Measurements from ENCODE around the gene SYNPO2.

DNA sequence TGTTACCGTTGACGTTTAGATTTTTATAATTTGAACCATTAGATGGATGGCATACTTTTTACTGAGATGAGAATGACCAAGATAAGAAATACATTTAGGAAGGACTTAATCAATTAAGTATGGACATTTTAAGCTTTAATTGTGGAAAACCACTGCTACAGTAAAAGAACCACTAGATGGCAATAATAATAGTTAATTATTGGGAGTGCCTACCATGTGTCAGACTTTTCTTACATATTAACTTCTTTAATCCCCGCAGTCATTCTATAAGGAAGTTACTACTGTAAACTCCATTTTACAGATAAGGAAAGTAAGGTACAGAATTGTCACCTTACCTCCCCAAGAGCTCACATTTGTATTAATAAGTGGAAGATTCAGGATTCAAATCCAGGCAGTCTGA lies 198.5 kb downstream of the SYNPO2 start:
- TF ChIP-seq CTCF (IDR thresholded peaks at IDR 0.05) (peak; percentile 13 to 23 (median 18)), POLR2A (IDR thresholded peaks at IDR 0.05) (no peak)
